Caki2 (cell line): ENCODE data around the gene OXCT1. TPM values are rescaled to one million over a fixed set of nuclear protein-coding genes. Genes with fewer than 3 reads are reported as not detected.
"Not testable (repeated sequence)": the region's sequence is repeated elsewhere in the genome, so short reads cannot be mapped to it uniquely, and the experiment has no call there.

Source experiments
- DNase-seq: peaks from one replicate; pipeline ENCODE4 v3.0.0-alpha.2; 2015; ENCODE audit warnings: low read depth
- in situ Hi-C: cut with HindIII; loops from 2 replicates; pipeline ENCODE4 v1.10.0; 2016; ENCODE audit warnings: low sequenced_read_pairs, low pct_unique_long_range_greater_than_20kb, mixed read lengths
- total RNA-seq: library from RNA; depleted of rRNA; stranded (reverse); fragments of >200 nt; shearing (Covaris generic); gene quantifications from 2 replicates; pipeline ENCODE4 v1.2.3, GENCODE V29; 2014; ENCODE audit warnings: low replicate concordance

The OXCT1 gene
- total RNA-seq, 1 experiment from 2014 or later, result 12.4 TPM

DNA sequence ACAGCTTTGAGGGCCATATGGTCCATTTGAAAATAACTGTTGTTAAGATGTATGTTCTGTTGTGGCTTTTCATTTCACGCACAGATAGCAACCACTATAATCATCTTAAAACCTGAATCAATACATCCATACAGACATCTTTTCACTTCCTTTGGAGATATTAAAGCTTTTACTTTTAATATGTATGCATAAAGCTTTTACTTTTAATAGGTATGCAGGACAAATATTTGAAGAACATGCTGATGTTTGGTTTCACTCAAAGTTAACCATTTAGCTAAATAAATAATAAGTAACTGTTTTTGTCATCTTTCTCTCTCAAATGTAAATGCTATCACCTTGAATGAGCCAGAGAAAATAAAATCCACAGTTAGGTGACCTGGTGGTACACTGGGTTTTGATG, 108.6 kb downstream of the OXCT1 start:
- DNase-seq, result no peak
- in situ Hi-C loops, result no loop called here

DNA sequence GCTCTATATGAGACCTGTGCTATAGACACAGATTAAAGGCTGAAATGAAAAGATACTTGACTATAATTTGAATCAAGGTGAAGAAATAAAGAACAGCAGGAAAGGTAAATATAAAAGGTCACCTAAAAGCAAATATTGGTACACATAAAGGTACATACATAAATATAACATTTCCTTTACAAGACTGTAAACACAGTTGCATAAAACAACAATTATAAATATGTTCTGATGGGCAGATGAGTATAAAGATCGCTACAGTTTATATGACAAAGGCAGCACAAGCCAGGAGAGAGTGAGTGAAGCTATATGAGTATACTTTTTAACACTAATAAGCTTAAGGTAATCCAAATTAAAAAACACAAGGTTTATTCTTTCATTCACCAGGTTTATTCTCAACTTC, 114.5 kb downstream of the OXCT1 start:
- DNase-seq, result no peak
- in situ Hi-C loops, result no loop called here

DNA sequence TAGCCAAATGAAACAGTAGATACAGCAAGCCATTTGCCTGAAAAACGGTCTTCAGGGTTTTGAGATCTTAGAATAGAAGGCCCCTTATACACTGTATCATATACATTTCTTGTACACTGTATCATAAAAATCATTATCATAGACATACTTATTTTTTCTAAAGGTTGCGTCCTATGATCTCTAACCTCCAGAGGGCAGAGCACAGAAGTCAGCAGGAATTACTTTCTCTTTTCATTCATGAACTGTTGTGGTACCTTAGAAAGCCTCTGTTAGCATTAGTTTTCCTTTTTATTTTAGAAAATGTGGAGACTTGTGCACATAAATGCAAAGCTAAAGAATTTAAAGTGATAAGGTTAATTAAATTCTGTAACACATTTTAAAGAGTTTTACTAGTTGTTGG, 115.4 kb downstream of the OXCT1 start:
- in situ Hi-C loops, result no loop called here
- no peak for DNase-seq

DNA sequence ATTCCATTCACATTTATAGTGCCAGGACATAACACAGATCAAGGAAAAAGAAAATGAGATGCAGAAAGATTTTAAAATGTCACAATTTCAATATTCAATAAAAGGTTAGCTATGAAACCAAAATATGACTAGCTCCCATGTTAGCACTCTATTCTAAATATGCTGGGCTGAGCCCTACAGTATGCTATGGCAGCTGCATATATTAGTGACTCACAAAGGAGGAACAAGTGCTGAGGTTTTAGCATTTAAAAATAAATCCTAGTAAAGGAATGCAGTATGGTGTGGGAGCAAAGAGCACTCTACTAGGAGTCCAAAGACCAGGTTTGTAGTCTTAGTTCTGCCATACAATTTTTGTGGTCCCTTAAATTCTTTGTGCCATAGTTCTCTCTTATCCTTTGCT, 118.4 kb downstream of the OXCT1 start:
- in situ Hi-C loops, result no loop called here
- no peak for DNase-seq

DNA sequence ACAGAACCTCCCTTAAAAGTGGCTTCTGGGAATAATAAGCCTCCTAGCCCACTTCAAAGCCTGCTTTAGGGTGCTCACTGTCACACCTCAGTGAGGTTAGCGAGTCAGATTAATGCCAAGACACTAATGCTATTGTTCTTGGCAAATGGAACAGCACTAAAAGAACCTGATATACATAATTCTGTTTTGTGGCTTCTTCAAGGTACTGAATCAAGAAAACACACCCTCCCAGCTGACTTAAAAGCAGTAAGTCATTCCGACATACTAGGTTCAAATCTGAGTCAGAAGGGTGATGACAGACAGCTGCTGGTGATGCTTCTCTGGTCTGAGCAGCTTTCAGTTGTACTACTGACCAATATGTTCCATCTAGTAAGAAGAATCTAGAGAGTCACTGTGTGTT, 121.6 kb downstream of the OXCT1 start:
- in situ Hi-C loops, result no loop called here
- DNase-seq, result peak; percentile 69

DNA sequence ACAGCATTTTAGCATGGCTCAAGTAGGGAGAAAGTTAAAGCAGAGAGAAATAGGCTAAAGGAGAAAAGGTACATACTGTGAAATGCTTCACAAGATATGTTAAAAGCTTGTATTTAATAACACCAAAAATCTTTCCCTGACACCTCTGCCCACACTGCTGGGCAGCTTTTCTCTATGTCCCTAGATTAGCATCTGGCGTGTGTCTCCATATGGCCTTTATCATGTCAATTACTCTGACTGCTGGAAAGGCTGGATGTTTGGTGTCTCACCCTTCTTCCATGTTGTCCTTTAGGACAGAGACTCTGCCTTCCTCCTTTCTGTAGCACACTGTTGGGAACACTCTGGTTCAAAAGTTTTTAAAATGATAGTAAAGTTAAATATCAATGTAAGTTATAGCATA, 122.5 kb downstream of the OXCT1 start:
- no peak for DNase-seq
- in situ Hi-C loops, result no loop called here

DNA sequence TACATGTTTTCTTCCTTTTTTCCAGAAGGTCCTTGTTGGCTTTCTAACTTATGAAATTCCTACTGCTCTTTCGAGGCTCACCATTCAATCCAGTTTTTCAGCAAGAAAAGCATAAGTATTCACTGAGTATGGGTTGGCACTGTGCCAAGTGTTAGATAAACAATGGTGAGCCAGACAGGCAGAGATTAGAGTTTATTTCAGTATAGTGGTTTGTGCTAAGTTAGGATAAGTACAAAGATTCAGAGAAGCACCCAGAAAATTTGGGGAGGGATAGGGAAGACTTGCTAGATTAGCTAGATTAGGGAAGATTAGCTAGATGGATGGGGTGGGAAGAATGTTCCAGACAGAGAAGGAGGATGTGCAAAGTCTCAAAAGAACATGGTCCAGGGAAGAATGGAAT, 122.9 kb downstream of the OXCT1 start:
- DNase-seq, result peak; percentile 20
- in situ Hi-C loops, result no loop called here

DNA sequence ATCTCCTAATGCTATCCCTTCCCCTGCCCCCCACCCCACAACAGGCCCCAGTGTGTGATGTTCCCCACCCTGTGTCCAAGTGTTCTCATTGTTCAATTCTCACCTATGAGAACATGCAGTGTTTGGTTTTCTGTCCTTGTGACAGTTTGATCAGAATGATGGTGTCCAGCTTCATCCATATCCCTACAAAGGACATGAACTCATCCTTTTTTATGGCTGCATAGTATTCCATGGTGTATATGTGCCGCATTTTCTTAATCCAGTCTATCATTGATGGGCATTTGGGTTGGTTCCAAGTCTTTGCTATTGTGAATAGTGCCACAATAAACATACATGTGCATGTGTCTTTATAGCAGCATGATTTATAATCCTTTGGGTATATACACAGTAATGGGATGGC, 127.6 kb downstream of the OXCT1 start:
- in situ Hi-C loops, DNase-seq: not testable (repeated sequence)

DNA sequence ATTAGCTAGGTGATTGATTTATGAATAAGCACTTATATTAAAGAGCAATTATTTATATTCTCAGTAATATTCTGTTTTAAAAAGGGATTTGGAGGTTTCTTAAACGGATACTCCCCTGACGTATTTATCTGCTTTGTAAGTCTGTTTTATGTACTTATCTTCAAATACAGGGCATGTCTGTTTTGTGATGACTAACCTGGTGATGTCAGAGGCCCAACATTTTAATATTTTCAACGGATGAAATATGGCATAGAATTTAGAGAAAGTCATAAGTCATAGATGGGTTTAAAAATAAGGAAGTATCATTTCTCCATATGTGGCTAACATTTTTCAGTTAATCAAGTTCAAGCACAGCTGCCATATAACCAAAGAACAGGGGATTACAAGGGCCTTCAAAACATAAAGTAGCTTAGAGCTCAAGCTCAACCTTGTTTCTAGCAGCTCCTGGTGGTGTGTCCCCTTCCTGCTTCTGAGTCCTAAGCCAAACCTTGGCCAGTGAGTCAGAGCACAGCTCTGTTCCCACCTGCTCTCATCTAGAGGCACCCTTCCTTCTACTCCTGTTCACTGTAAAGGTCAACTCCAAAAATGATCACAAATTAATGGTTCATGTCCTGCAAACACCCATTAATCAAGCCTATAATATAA, 131.4 kb downstream of the OXCT1 start:
- in situ Hi-C loops, result no loop called here

DNA sequence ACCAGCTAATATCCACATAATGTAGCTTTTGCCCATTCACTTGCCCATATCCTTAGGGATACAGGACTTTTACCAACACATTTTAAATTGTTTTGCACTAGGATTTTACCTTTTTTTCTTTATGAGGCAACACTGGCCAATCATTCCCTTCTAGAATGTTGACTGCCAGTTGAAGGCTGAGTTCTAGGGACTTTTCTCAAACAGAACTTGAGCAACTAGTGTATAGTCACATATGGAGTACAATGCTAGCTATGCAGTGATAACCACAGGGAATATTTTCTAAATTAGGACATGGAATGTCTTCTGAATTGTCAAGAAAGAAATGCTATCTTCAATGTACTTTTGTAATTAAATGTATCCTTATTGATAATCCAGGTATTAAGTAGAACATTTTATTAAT, 133.6 kb downstream of the OXCT1 start:
- DNase-seq, result no peak
- in situ Hi-C loops, result no loop called here

More for the DNA sequence above, 131.4 kb downstream of the OXCT1 start:
- DNase-seq, result no peak

DNA sequence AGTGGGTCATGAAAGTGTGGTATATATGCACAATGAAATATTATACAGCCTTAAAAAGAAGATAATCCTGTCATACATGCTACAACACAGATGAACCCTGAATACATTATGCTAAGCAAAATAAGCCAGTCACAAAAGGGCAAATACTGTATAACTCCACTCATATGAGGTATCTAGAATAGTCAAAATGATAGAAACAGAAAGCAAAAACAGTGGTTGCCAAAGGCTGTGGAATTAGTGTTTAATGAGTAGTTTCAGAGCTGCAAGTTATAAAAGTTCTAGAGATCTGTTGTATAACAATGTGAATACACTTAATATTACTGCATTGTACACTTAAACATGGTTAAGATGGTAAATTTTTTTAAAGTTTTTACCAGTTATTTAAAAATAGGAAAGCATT, 135.0 kb downstream of the OXCT1 start:
- in situ Hi-C loops, result no loop called here
- DNase-seq, result no peak

DNA sequence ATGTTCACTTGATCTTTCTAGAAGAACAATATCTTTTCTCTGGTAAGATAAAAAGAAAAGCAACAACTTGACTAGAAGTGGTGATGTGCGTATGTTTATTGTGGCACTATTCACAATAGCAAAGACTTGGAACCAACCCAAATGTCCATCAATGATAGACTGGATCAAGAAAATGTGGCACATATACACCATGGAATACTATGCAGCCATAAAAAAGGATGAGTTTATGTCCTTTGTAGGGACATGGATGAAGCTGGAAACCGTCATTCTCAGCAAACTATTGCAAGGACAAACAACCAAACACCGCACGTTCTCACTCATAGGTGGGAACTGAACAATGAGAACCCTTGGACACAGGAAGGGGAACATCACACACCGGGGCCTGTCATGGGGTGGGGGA, 140.8 kb downstream of the OXCT1 start:
- DNase-seq, in situ Hi-C loops: not testable (repeated sequence)

DNA sequence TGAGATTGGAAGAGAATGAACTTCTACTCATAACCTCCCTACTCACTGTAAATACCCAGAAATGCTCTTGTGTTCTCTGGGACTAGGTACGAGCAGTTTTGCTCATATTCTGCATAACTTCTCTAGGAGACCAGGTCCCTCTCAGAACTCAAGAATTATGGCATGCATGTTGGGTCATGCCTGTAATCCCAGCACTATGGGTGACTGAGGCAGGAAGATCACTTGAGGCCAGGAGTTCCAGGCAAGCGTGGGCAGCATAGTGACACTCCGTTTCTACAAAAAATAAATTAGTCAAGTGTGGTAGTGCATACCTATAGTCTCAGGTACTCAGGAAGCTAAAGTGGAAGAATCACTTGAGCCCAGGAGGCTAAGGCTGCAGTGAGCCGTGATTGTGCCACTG, 141.9 kb downstream of the OXCT1 start:
- in situ Hi-C loops, result no loop called here
- no peak for DNase-seq

DNA sequence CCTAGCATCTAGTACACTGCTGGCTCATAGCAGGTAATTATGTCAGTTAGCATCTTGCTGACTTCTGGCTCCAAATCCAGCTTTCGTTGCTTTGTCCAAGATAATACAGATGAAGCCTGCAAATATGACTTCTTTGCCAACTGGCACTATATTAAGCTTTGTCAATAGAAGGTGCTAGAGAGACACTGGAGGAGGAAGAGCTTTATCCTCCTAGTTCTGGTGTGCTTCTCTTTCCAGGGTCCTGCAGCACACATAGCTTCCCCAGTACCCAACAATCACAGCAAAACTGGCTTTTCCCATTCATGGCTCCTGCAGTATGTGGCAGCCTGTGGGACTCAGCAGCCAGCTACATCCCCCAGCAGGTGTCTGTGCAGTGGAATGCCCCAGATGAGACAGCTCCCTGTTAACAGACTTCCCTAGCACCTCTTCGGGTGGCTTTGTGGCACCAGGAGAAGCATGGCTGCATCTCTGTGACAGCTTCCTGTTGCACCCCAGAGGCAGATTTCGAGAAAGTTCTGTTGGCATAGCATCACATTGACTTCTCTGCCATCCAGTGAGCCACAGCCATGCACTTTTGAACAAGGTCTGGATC, 147.8 kb downstream of the OXCT1 start:
- no peak for DNase-seq

DNA sequence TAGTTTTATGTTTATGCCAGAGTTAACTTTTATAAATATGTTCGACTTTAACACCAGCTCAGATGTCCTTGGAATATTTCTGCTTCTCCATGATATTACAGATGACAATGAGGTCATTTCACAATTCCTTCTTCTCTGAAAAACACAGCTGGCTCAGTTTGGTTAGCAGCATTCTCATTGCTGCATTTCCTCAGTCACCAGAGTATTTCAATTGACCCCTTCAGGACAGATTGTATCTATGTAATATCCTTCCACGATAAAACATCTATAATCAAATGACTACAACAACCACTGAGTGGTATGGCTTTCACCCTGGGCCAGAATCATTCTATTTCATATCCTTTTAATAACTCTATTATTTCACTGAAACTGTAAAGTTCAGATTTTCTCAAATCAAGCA, 148.7 kb downstream of the OXCT1 start:
- in situ Hi-C loops, result no loop called here

More for the DNA sequence above, 147.8 kb downstream of the OXCT1 start:
- in situ Hi-C loops, result no loop called here

DNA sequence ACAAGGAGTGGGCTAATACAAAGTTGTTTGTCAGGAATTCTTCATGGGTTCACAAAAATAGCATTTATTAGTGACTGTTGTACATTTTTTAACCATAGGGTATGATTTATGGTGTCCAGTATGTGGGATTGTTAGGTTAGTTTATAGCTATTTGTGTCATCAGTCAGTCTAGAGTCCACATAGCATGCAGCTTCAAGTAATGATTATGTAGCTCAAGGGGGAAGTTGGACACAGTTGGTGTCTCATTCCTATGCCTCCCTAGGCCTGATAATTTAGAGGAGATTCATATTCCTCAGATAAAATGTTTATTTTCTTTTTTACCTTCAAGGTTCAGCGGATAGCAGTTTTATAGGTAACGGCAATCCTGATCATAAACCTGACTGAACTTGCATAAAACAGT, 153.8 kb downstream of the OXCT1 start:
- DNase-seq, result no peak
- in situ Hi-C loops, result no loop called here

More for the DNA sequence above, 148.7 kb downstream of the OXCT1 start:
- DNase-seq, result no peak

DNA sequence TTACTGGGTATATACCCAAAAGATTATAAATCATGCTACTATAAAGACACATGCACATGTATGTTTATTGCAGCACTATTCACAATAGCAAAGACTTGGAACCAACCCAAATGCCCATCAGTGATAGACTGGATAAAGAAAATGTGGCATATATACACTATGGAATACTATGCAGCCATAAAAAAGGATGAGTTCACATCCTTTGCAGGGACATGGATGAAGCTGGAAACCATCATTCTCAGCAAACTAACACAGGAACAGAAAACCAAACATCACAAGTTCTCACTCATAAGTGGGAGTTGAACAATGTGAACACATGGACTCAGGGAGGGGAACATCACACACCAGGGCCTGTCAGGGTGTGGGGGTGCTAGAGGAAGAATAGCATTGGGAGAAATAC, 155.8 kb downstream of the OXCT1 start:
- in situ Hi-C loops, result not testable (repeated sequence)

DNA sequence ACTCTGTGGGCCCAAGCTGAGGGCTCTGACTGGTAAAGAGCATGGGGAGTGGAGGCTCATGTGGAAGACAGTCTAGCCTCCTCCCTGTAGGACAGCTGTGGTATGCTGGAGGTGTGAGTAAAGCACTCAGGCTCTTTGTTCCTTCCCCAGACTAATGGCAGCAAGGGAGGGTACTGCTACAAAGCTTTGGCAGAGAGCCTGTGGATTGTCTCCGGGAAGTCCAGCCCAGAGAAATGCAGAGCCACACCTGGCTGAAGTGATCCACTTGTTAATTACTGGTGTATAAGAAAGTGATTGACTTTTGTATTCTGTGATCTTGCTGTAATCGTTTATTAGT, 161.7 kb downstream of the OXCT1 start:
- DNase-seq, result no peak
- in situ Hi-C loops, result no loop called here

More for the DNA sequence above, 155.8 kb downstream of the OXCT1 start:
- DNase-seq, result not testable (repeated sequence)

DNA sequence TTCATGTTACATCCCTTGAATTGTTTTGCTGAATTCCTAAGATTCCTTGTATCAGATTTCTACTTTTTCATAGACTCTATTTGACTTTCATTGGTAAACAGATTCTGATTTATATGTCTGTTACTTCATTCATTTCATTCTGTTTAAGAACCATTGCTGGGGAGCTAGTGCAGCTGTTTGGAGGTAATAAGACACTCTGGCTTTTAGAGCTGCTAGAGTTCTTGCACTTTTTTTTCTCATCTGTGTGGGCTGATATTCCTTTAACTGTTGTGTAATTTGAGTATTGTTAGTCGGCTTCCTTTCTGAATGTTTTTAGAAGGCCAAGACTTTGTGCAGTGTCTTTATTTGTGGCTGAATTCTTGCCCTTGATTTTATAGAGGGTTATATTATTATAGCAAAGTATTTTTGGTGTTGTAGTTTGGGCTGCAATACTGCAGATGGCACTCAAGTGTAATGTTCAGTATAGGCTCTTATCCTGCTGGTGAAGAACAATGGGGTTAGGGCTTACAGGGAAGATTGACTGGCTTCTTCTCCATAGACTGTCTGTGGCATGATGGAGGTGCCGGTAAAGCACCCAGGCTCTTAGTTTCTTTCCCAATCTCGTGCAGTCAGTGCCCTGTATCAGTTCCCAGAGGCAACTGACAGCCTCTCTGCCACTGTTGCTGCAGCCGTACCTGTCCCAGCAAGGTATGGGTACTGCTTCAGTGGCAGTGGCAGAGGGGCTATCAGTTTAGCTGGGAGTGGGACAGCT, 162.2 kb downstream of the OXCT1 start:
- in situ Hi-C loops, result no loop called here
- peak; percentile 21 for DNase-seq
